Neutrophil (primary cell): ENCODE measurements around the gene OR5H14.
"Not testable (repeated sequence)": the region's sequence is repeated elsewhere in the genome, so short reads cannot be mapped to it uniquely, and the experiment has no call there.

Source experiments
- H3K27ac ChIP-seq: fragments of 200-600 bp; sonication (generic); 2 replicates; pipeline ENCODE4 v1.5.1; 2016; ENCODE audit warnings: mild to moderate bottlenecking, moderate library complexity
- H3K27me3 ChIP-seq: fragments of 200-600 bp; sonication (generic); 2 replicates; pipeline ENCODE4 v1.6.0; 2016; ENCODE audit warnings: mild to moderate bottlenecking
- H3K36me3 ChIP-seq: fragments of 200-600 bp; sonication (generic); 2 replicates; pipeline ENCODE4 v1.5.1; 2017
- H3K4me1 ChIP-seq, 2 experiments: fragments of 200-600 bp in 1 of 2; sonication (generic) in 1 of 2; 1 replicate in 1 of 2; 2 replicates in 1 of 2; pipeline versions ENCODE4 v1.5.1 to v1.6.1; 2013 to 2016; ENCODE audit warnings: low read depth in 1 of 2, low read length in 1 of 2, mild to moderate bottlenecking in 1 of 2, moderate library complexity in 1 of 2; ENCODE audit not compliant: control insufficient read depth in 1 of 2, insufficient read depth in 1 of 2
- H3K4me3 ChIP-seq, 2 experiments: fragments of 200-600 bp in 1 of 2; sonication (generic) in 1 of 2; 1 replicate in 1 of 2; 2 replicates in 1 of 2; pipeline ENCODE4 v1.5.1; 2013 to 2016; ENCODE audit warnings: low read depth in 1 of 2, low read length in 1 of 2, mild to moderate bottlenecking in 1 of 2, moderate library complexity in 1 of 2
- H3K9me3 ChIP-seq: fragments of 200-600 bp; sonication (generic); 2 replicates; pipeline ENCODE4 v1.5.1; 2016
- TF ChIP-seq, protein P1 (sequence below): fragments of 200-600 bp; sonication (generic); IDR thresholded peaks from 2 replicates; pipeline ENCODE4 v1.5.1; 2016; ENCODE audit warnings: antibody characterized with exemption

Gene OR5H14

DNA sequence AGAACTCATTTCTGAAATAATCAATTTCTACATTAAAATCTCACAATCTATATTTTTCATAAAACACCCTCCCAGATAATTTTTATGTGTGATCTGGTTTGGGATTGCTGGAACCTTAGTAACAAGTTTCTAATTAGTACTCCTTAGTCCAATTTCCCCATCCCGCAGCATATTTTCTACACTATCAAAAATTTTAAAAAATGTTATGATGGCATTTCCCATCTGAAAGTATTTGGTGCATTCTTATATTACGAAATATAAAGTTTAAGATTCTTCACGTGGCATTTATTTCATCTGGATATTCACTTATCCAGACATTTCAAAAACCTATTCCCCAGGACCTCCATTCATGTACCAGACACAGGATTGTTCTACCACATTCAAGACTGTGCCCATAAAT, 1.5 kb downstream of the OR5H14 start:
- Histone ChIP-seq H3K27ac (no peak overlapping the region), H3K36me3 (no peaks in the 10 kb centered on the region), H3K27me3 (no peaks in the 10 kb centered on the region), H3K9me3 (no peaks in the 10 kb centered on the region), H3K4me1 (no peaks in the 10 kb centered on the region), H3K4me3 (no peak overlapping the region)
- TF ChIP-seq, protein P1, sequence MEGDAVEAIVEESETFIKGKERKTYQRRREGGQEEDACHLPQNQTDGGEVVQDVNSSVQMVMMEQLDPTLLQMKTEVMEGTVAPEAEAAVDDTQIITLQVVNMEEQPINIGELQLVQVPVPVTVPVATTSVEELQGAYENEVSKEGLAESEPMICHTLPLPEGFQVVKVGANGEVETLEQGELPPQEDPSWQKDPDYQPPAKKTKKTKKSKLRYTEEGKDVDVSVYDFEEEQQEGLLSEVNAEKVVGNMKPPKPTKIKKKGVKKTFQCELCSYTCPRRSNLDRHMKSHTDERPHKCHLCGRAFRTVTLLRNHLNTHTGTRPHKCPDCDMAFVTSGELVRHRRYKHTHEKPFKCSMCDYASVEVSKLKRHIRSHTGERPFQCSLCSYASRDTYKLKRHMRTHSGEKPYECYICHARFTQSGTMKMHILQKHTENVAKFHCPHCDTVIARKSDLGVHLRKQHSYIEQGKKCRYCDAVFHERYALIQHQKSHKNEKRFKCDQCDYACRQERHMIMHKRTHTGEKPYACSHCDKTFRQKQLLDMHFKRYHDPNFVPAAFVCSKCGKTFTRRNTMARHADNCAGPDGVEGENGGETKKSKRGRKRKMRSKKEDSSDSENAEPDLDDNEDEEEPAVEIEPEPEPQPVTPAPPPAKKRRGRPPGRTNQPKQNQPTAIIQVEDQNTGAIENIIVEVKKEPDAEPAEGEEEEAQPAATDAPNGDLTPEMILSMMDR = no peak

DNA sequence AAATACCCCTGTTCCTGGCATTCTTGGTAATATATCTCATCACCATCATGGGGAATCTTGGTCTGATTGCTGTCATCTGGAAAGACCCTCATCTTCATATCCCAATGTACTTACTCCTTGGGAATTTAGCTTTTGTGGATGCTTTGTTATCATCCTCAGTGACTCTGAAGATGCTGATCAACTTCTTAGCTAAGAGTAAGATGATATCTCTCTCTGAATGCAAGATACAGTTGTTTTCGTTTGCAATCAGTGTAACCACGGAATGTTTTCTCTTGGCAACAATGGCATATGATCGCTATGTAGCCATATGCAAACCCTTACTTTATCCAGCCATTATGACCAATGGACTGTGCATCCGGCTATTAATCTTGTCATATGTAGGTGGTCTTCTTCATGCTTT, 2.2 kb downstream of the OR5H14 start:
- not testable (repeated sequence) for H3K4me3 ChIP-seq, H3K27me3 ChIP-seq, H3K27ac ChIP-seq, H3K4me1 ChIP-seq, H3K9me3 ChIP-seq, H3K36me3 ChIP-seq

DNA sequence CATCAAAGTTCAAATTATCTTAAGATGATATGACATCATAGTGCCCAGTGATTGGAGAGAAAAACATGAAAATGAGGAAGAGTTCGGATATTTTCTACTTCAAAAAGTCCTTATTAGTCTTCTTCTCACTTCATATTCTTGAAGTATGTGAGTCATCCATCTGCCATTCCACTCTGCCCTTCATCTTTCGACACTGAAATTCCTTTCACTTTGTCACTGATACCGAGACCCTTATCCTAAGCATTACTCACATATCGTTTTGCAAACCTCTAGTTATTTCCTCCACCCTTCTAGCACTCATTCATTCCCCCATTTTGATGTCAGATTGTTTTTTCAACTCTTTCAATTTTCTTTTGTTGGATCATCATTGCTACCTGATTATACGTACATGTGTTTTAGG, 4.0 kb downstream of the OR5H14 start:
- no peaks in the 10 kb centered on the region for H3K4me1 ChIP-seq
- no peaks in the 10 kb centered on the region for H3K36me3 ChIP-seq
- H3K9me3 ChIP-seq = no peaks in the 10 kb centered on the region
- TF ChIP-seq, protein P1 = no peak
- no peak overlapping the region for H3K4me3 ChIP-seq
- no peaks in the 10 kb centered on the region for H3K27me3 ChIP-seq
- no peak overlapping the region for H3K27ac ChIP-seq

DNA sequence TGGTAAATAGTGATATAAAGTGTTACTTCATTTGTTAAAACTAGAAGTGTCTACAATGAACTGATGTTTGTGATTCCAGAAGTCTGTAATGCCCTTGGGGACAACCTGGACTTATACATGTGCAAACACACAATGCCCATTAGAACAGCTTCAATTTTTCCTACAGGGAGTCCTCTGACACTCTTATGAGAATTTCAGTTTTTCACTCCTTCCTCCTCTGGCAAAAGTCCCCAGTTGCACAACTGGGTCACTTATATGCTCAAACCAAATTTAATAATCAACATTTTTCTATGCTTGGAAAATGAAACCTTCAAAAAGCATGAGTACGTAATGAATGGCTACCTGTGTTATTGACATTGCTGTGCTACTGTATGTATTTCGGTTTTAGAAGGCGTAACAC, 19.1 kb downstream of the OR5H14 start, which contains the start of gene OR5H15:
Gene OR5H15, plus strand, starts transcription at position 301 of the 400 bp plus-strand sequence. CDS start 2,004 bp downstream, outside the sequence.
- TF ChIP-seq, protein P1 = no peak
- no peaks in the 10 kb centered on the region for H3K4me1 ChIP-seq
- no peaks in the 10 kb centered on the region for H3K27me3 ChIP-seq
- H3K4me3 ChIP-seq = no peak within 1 kb of the TSS
- no peaks in the 10 kb centered on the region for H3K9me3 ChIP-seq
- no peaks in the 10 kb centered on the region for H3K36me3 ChIP-seq
- no peak within 1 kb of the TSS for H3K27ac ChIP-seq

DNA sequence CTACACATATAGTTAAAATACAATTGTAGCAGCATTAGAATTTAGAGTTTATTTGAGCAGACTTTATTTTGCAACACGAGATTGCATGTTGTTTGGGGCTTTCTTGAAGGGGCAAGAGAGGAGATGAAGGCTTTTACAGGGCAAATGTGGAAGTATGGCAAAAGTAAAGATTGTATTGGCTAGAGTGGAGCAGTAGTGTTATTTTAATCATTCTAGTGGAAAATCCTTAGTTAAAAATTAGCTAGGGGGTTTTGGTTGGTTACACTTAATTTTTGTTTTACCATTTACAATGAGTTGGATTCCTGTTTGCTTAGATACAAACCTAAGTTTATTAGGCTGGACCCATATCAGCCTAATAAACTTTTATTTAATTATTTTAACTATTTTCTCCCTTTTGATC, 23.8 kb downstream of the OR5H14 start:
- TF ChIP-seq, protein P1 = no peak
- Histone ChIP-seq H3K4me1 (no peaks in the 10 kb centered on the region), H3K27ac (no peak overlapping the region), H3K4me3 (no peak overlapping the region), H3K27me3 (no peaks in the 10 kb centered on the region), H3K9me3 (no peaks in the 10 kb centered on the region), H3K36me3 (no peaks in the 10 kb centered on the region)

DNA sequence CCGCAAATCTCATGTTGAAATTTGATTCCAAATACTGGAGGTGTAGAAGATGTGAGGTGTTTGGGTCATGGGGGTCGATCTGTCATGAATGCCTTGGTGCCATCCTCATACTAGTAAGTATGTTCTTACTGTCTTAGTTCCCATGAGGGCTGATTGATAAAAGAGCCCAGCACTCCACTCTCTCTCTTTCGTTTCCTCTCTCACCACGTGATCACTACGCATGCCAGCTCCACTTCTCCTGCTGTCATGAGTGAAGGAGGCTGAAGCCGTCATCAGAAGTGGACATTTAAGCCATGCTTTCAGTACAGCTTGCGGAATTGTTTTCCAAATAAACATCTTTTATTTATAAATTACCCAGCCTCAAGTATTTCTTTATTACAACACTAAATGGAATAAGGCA, 25.3 kb downstream of the OR5H14 start:
- Histone ChIP-seq H3K9me3 (no peaks in the 10 kb centered on the region), H3K27me3 (no peaks in the 10 kb centered on the region), H3K4me3 (no peak overlapping the region), H3K27ac (no peak overlapping the region), H3K4me1 (no peaks in the 10 kb centered on the region), H3K36me3 (no peaks in the 10 kb centered on the region)
- TF ChIP-seq, protein P1 = no peak
